GM12875 (cell line): Measurements from ENCODE around the gene AHDC1.
"Not testable (repeated sequence)": the region's sequence is repeated elsewhere in the genome, so short reads cannot be mapped to it uniquely, and the experiment has no call there.

Experiments
- H3K4me3 ChIP-seq: one replicate; pipeline ENCODE4 v1.5.1; 2011; ENCODE audit warnings: low read depth, low read length, control low read depth
- TF ChIP-seq, protein P1 (sequence below): IDR thresholded peaks from 2 replicates; pipeline ENCODE4 v1.5.1; 2011; ENCODE audit warnings: low read depth, mild to moderate bottlenecking, control low read depth, inconsistent platforms, low read length, moderate library complexity, borderline replicate concordance; ENCODE audit not compliant: insufficient read depth

AHDC1 gene

GRCh38 chr1:27647328-27647727 is 43.4 kb upstream of the AHDC1 start:
- no peak overlapping the region for H3K4me3 ChIP-seq
- TF ChIP-seq, protein P1, sequence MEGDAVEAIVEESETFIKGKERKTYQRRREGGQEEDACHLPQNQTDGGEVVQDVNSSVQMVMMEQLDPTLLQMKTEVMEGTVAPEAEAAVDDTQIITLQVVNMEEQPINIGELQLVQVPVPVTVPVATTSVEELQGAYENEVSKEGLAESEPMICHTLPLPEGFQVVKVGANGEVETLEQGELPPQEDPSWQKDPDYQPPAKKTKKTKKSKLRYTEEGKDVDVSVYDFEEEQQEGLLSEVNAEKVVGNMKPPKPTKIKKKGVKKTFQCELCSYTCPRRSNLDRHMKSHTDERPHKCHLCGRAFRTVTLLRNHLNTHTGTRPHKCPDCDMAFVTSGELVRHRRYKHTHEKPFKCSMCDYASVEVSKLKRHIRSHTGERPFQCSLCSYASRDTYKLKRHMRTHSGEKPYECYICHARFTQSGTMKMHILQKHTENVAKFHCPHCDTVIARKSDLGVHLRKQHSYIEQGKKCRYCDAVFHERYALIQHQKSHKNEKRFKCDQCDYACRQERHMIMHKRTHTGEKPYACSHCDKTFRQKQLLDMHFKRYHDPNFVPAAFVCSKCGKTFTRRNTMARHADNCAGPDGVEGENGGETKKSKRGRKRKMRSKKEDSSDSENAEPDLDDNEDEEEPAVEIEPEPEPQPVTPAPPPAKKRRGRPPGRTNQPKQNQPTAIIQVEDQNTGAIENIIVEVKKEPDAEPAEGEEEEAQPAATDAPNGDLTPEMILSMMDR = no peak

DNA sequence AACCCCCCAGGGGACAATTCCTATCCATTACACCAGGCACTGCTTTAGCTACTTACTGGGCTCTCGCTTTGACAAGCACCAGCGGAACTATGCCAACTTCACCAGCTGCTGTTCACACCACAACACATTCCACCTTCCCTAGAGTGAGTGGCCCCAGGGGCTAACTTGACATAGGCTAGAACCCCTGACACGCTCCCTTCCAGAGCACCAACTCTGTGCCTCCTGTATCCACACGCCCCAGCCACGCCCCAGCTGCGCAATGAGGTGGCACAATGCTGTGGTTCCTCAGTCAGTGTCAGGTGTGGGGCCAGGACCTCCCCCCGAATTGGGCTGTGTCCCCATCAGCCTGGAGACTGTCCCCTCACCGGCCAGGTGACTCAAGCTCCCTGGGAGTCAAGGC is 42.7 kb upstream of the AHDC1 start:
- TF ChIP-seq, protein P1 = no peak

DNA sequence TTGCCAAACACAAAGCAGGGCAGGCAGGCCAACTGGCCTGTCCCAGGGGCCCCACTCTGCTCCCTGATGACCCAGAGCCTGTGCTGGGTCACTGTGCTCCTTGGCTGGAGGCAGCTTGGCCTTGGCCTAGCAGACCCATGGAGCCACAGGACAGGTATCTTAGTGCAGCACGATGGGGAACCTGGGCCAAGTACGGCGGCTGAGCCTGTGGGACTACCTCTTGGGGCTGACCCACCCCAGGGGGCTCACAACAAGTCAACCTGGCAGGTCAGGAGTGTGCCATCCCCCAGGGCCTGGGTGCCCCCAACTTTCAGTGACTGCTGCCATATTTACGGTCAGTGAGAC is 41.1 kb upstream of the AHDC1 start:
- no peak overlapping the region for H3K4me3 ChIP-seq

More for the DNA sequence above, 42.7 kb upstream of the AHDC1 start:
- H3K4me3 ChIP-seq = no peak overlapping the region

GRCh38 chr1:27644369-27645070 is 40.6 kb upstream of the AHDC1 start:
- H3K4me3 ChIP-seq = no peak overlapping the region
- TF ChIP-seq, protein P1 = no peak

More for the DNA sequence above, 41.1 kb upstream of the AHDC1 start:
- TF ChIP-seq, protein P1 = no peak

- TF ChIP-seq, protein P1 = peak; percentile 86
- no peak overlapping the region for H3K4me3 ChIP-seq
Measured at GRCh38 chr1:27643600-27644368, 39.8 kb upstream of the AHDC1 start.

- H3K4me3 ChIP-seq = not testable (repeated sequence)
Measured at GRCh38 chr1:27640514-27640913, 36.6 kb upstream of the AHDC1 start.

- H3K4me3 ChIP-seq = no peak overlapping the region
- TF ChIP-seq, protein P1 = no peak
Measured at GRCh38 chr1:27638805-27639204, 34.9 kb upstream of the AHDC1 start.
